Fibroblast of gingiva (primary cell): ENCODE results near the gene NAV2.
A peak's percentile ranks its signal among the peaks of the same experiment; 100 is the strongest.
"Not testable (repeated sequence)": the region's sequence is repeated elsewhere in the genome, so short reads cannot be mapped to it uniquely, and the experiment has no call there.

ENCODE experiments used
- DNase-seq: peaks from one replicate; pipeline ENCODE4 v3.0.0-alpha.2; 2011; ENCODE audit warnings: low read depth

NAV2 gene

GRCh38 chr11:20000022-20000350 lies 287.3 kb downstream of the NAV2 start:
- no peak for DNase-seq

GRCh38 chr11:20000351-20001134 lies 287.9 kb downstream of the NAV2 start:
- DNase-seq = no peak

- DNase-seq = no peak
These were observed 289.9 kb downstream of the NAV2 start for GRCh38 chr11:20002312-20003216.

GRCh38 chr11:20003351-20003750 lies 290.7 kb downstream of the NAV2 start:
- DNase-seq = no peak

GRCh38 chr11:20004866-20005265 lies 292.2 kb downstream of the NAV2 start:
- DNase-seq = no peak

GRCh38 chr11:20005747-20006146 lies 293.1 kb downstream of the NAV2 start:
- DNase-seq = no peak

- not testable (repeated sequence) for DNase-seq
These were observed 294.0 kb downstream of the NAV2 start for GRCh38 chr11:20006618-20007017.

GRCh38 chr11:20007386-20007785 lies 294.7 kb downstream of the NAV2 start:
- no peak for DNase-seq

GRCh38 chr11:20008190-20008870 lies 295.7 kb downstream of the NAV2 start:
- peak; percentile 22 for DNase-seq

GRCh38 chr11:20008871-20009644 lies 296.4 kb downstream of the NAV2 start:
- no peak for DNase-seq

- DNase-seq = no peak
These were observed 297.7 kb downstream of the NAV2 start for GRCh38 chr11:20010156-20010850.

GRCh38 chr11:20010851-20011225 lies 298.2 kb downstream of the NAV2 start:
- no peak for DNase-seq

GRCh38 chr11:20011307-20011951 lies 298.8 kb downstream of the NAV2 start:
- DNase-seq = no peak

GRCh38 chr11:20013346-20014066 lies 300.9 kb downstream of the NAV2 start:
- DNase-seq = no peak

- no peak for DNase-seq
These were observed 301.4 kb downstream of the NAV2 start for GRCh38 chr11:20014067-20014402.

- DNase-seq = peak; percentile 31
These were observed 302.5 kb downstream of the NAV2 start for GRCh38 chr11:20015101-20015500.

- no peak for DNase-seq
These were observed 303.1 kb downstream of the NAV2 start for GRCh38 chr11:20015529-20016427.

- no peak for DNase-seq
These were observed 303.9 kb downstream of the NAV2 start for GRCh38 chr11:20016526-20016925.

- no peak for DNase-seq
These were observed 304.7 kb downstream of the NAV2 start for GRCh38 chr11:20017320-20017719.
